DND-41 (cell line): ENCODE data around the gene ALPK3.

Source experiments
- ATAC-seq: fragments of 200-7000 bp; cut with Tn5 transposase; 3 replicates; pipeline ENCODE4 v1.9.1; 2021; ENCODE audit warnings: low read depth; ENCODE audit not compliant: insufficient read depth
- DNase-seq: peaks from one replicate; pipeline ENCODE4 v3.0.0-alpha.2; 2020
- H2AFZ ChIP-seq: 2 replicates; pipeline ENCODE4 v1.6.0; 2012; ENCODE audit warnings: low read depth, low read length
- H3K27ac ChIP-seq: 2 replicates; pipeline ENCODE4 v1.5.1; 2012; ENCODE audit warnings: low read length, inconsistent platforms
- H3K27me3 ChIP-seq: fragments of 200-600 bp; sonication (generic); 2 replicates; pipeline ENCODE4 v1.6.0; 2012; ENCODE audit warnings: low read length, mild to moderate bottlenecking, inconsistent platforms; ENCODE audit not compliant: insufficient read depth, poor library complexity
- H3K36me3 ChIP-seq: 2 replicates; pipeline ENCODE4 v1.5.1; 2012; ENCODE audit warnings: low read length, inconsistent platforms; ENCODE audit not compliant: insufficient read depth
- H3K4me1 ChIP-seq: 2 replicates; pipeline ENCODE4 v1.5.1; 2012; ENCODE audit warnings: mild to moderate bottlenecking, low read length; ENCODE audit not compliant: insufficient read depth
- H3K4me2 ChIP-seq: 2 replicates; pipeline ENCODE4 v1.6.0; 2012; ENCODE audit warnings: mild to moderate bottlenecking, moderate library complexity, low read length, inconsistent platforms; ENCODE audit not compliant: insufficient read depth
- H3K4me3 ChIP-seq, 2 experiments: fragments of 200-600 bp in 1 of 2; shearing (Covaris generic) in 1 of 2; 2 replicates each; pipeline ENCODE4 v1.5.1; 2012 to 2016; ENCODE audit warnings: inconsistent platforms in 2 of 2, low read length in 2 of 2, mild to moderate bottlenecking in 2 of 2, low read depth in 1 of 2, moderate library complexity in 1 of 2
- H3K79me2 ChIP-seq: 2 replicates; pipeline ENCODE4 v1.6.0; 2012; ENCODE audit warnings: low read length, inconsistent platforms; ENCODE audit not compliant: insufficient read depth
- H3K9ac ChIP-seq: 2 replicates; pipeline ENCODE4 v1.6.0; 2012; ENCODE audit warnings: low read depth, mild to moderate bottlenecking, inconsistent platforms, low read length, moderate library complexity
- H3K9me3 ChIP-seq: 2 replicates; pipeline ENCODE4 v1.5.1; 2012; ENCODE audit warnings: low read length, moderate library complexity, mild to moderate bottlenecking, inconsistent platforms; ENCODE audit not compliant: insufficient read depth, severe bottlenecking
- H4K20me1 ChIP-seq: 2 replicates; pipeline ENCODE4 v1.6.0; 2012; ENCODE audit warnings: low read length; ENCODE audit not compliant: insufficient read depth
- EZH2 ChIP-seq: IDR thresholded peaks from 3 replicates; pipeline ENCODE4 v1.6.1; 2012; ENCODE audit warnings: borderline replicate concordance, low read depth, mild to moderate bottlenecking, moderate library complexity, low read length, inconsistent platforms; ENCODE audit not compliant: severe bottlenecking
- TF ChIP-seq, protein P1 (sequence below): IDR thresholded peaks from 2 replicates; pipeline ENCODE4 v1.5.1; 2012; ENCODE audit warnings: borderline replicate concordance, low read length, moderate library complexity, mild to moderate bottlenecking; ENCODE audit not compliant: poor library complexity, severe bottlenecking; ENCODE audit errors: extremely low read depth

Gene ALPK3

DNA sequence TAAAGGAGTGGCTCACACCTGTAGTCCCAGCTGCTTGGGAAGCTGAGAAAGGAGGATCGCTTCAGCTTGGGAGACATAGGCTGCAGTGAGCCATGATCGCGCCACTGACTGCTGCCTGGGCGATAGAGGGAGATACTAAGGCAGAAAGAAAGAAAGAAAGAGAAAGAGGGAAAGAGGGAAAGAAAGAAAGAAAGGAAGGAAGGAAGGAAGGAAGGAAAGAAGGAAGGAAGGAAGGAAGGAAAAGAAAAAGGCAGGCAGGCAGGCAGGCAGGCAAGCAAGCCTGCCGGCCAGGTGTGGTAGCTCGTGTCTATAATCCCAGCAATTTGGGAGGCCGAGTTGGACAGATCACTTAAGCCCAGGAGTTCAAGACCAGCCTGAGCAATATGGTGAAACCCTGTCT is 82.6 kb downstream of the ALPK3 start:
- no peak overlapping the region for H3K4me2 ChIP-seq
- no peaks in the 10 kb centered on the region for H3K4me1 ChIP-seq
- no peak for TF ChIP-seq EZH2
- TF ChIP-seq, protein P1, sequence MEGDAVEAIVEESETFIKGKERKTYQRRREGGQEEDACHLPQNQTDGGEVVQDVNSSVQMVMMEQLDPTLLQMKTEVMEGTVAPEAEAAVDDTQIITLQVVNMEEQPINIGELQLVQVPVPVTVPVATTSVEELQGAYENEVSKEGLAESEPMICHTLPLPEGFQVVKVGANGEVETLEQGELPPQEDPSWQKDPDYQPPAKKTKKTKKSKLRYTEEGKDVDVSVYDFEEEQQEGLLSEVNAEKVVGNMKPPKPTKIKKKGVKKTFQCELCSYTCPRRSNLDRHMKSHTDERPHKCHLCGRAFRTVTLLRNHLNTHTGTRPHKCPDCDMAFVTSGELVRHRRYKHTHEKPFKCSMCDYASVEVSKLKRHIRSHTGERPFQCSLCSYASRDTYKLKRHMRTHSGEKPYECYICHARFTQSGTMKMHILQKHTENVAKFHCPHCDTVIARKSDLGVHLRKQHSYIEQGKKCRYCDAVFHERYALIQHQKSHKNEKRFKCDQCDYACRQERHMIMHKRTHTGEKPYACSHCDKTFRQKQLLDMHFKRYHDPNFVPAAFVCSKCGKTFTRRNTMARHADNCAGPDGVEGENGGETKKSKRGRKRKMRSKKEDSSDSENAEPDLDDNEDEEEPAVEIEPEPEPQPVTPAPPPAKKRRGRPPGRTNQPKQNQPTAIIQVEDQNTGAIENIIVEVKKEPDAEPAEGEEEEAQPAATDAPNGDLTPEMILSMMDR: no peak
- no peaks in the 10 kb centered on the region for H3K79me2 ChIP-seq
- no peaks in the 10 kb centered on the region for H3K36me3 ChIP-seq
- no peak overlapping the region for H3K27ac ChIP-seq
- DNase-seq: no peak
- no peaks in the 10 kb centered on the region for H4K20me1 ChIP-seq
- H3K4me3 ChIP-seq: no peak overlapping the region
- no peak overlapping the region for H2AFZ ChIP-seq
- H3K9me3 ChIP-seq: no peaks in the 10 kb centered on the region
- H3K27me3 ChIP-seq: no peaks in the 10 kb centered on the region
- H3K9ac ChIP-seq: no peak overlapping the region
- no peak for ATAC-seq

GRCh38 chr15:84901540-84901939 is 84.4 kb downstream of the ALPK3 start:
- H3K9me3 ChIP-seq: no peaks in the 10 kb centered on the region
- no peak for ATAC-seq
- TF ChIP-seq, protein P1: no peak
- TF ChIP-seq EZH2: no peak
- H3K36me3 ChIP-seq: no peaks in the 10 kb centered on the region
- H3K4me1 ChIP-seq: no peaks in the 10 kb centered on the region
- no peak overlapping the region for H2AFZ ChIP-seq
- no peaks in the 10 kb centered on the region for H3K27me3 ChIP-seq
- no peak overlapping the region for H3K27ac ChIP-seq
- no peak overlapping the region for H3K4me2 ChIP-seq
- H3K79me2 ChIP-seq: no peaks in the 10 kb centered on the region
- DNase-seq: no peak
- no peak overlapping the region for H3K9ac ChIP-seq
- no peak overlapping the region for H3K4me3 ChIP-seq
- no peaks in the 10 kb centered on the region for H4K20me1 ChIP-seq

- Histone ChIP-seq H3K9me3 (no peaks in the 10 kb centered on the region), H3K4me1 (no peaks in the 10 kb centered on the region), H4K20me1 (no peaks in the 10 kb centered on the region), H3K4me2 (no peak overlapping the region), H2AFZ (no peak overlapping the region), H3K4me3 (no peak overlapping the region), H3K27me3 (no peaks in the 10 kb centered on the region), H3K27ac (no peak overlapping the region), H3K79me2 (no peaks in the 10 kb centered on the region), H3K36me3 (no peaks in the 10 kb centered on the region), H3K9ac (no peak overlapping the region)
- DNase-seq (no peak), ATAC-seq (no peak)
- TF ChIP-seq, protein P1: no peak
- no peak for TF ChIP-seq EZH2
Observed at GRCh38 chr15:84903751-84904150, 86.6 kb downstream of the ALPK3 start.

DNA sequence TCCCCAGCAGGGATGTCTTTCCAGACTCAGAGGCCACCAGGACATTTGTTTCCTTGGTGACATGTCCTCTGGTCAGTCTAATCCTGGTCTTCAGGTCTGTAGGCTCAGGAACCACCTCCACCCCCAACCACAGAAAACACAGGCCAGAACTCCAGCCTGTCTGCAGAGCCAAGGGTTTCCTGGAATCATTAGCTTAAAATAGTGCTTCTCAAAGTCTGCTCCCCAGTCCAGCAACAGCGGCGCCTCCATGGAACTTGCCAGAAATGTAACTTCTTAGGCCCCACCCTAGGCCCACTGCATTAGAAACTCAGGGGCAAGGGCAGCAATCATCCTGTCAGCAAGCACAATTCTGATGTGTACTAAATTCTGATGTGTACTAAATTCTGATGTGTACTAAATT is 87.3 kb downstream of the ALPK3 start:
- H3K9me3 ChIP-seq: no peaks in the 10 kb centered on the region
- H3K36me3 ChIP-seq: no peaks in the 10 kb centered on the region
- H3K4me1 ChIP-seq: no peaks in the 10 kb centered on the region
- H3K27me3 ChIP-seq: no peaks in the 10 kb centered on the region
- TF ChIP-seq, protein P1: no peak
- TF ChIP-seq EZH2: no peak
- no peak overlapping the region for H3K9ac ChIP-seq
- no peak overlapping the region for H2AFZ ChIP-seq
- DNase-seq: no peak
- no peak overlapping the region for H3K4me2 ChIP-seq
- ATAC-seq: no peak
- H3K79me2 ChIP-seq: no peaks in the 10 kb centered on the region
- H3K4me3 ChIP-seq: no peak overlapping the region
- H3K27ac ChIP-seq: no peak overlapping the region
- no peaks in the 10 kb centered on the region for H4K20me1 ChIP-seq
